ENCODE measurements around the gene KRTAP19-1. TPM values are rescaled to one million over a fixed set of nuclear protein-coding genes. Genes with fewer than 3 reads are reported as not detected.
A peak's percentile ranks its signal among the peaks of the same experiment; 100 is the strongest.
"Not testable (repeated sequence)": the region's sequence is repeated elsewhere in the genome, so short reads cannot be mapped to it uniquely, and the experiment has no call there.

The KRTAP19-1 gene
- total RNA-seq, 1 experiment from 2014 or later, result not detected

GRCh38 chr21:30505621-30506205 is 25.5 kb upstream of the KRTAP19-1 start:
- H3F3A ChIP-seq (ENCODE audit: insufficient read depth, low read depth); POLR2A ChIA-PET (ENCODE audit: unreplicated experiment); CTCF ChIA-PET; H3K4me2 ChIP-seq; H3K79me2 ChIP-seq (ENCODE audit: low read depth); H4K20me1 ChIP-seq (ENCODE audit: insufficient read depth); DNase-seq; H3K27ac ChIP-seq; H2AFZ ChIP-seq; H3K4me3 ChIP-seq; H3K9me3 ChIP-seq (ENCODE audit: insufficient read depth, low read depth); intact Hi-C loops (cut with micrococcal nuclease; ENCODE audit: unreplicated experiment); BruUV-seq (replicated peaks); H3K36me3 ChIP-seq (ENCODE audit: low read depth); H3K9me2 ChIP-seq (ENCODE audit: insufficient read depth); H3K27me3 ChIP-seq (ENCODE audit: insufficient read depth, low read depth); H3K4me1 ChIP-seq (replicated peaks; ENCODE audit: insufficient read depth): not testable (repeated sequence)
- peak; percentile 64 for TF ChIP-seq CTCF (conservative IDR thresholded peaks at IDR 0.05)

GRCh38 chr21:30502041-30502440 is 21.9 kb upstream of the KRTAP19-1 start, which contains the start of gene KRTAP19-5:
KRTAP19-5 (minus strand) TSS chr21:30502141; CDS start chr21:30502090, 51 bp downstream.
- POLR2A ChIA-PET (ENCODE audit: unreplicated experiment), result no interaction called here
- no peaks in the 10 kb centered on the region for H3K79me2 ChIP-seq (ENCODE audit: low read depth)
- H3K4me1 ChIP-seq (replicated peaks; ENCODE audit: insufficient read depth), result no peaks in the 10 kb centered on the region
- H2AFZ ChIP-seq, result no peak within 1 kb of the TSS
- no peak within 1 kb of the TSS for H3K27ac ChIP-seq
- no peak within 1 kb of the TSS for H3K4me3 ChIP-seq
- no peaks in the 10 kb centered on the region for H3K36me3 ChIP-seq (ENCODE audit: low read depth)
- H3K4me2 ChIP-seq, result no peak within 1 kb of the TSS
- TF ChIP-seq EZH2 (IDR thresholded peaks at IDR 0.05; ENCODE audit: low read depth), result no peak
- no peak for TF ChIP-seq CTCF (conservative IDR thresholded peaks at IDR 0.05)
- BruUV-seq (replicated peaks), result no TSS peak
- intact Hi-C loops (cut with micrococcal nuclease; ENCODE audit: unreplicated experiment), result no loop called here
- no peaks in the 10 kb centered on the region for H3K27me3 ChIP-seq (ENCODE audit: insufficient read depth, low read depth)
- no peaks in the 10 kb centered on the region for H3K9me2 ChIP-seq (ENCODE audit: insufficient read depth)
- no peaks in the 10 kb centered on the region for H3F3A ChIP-seq (ENCODE audit: insufficient read depth, low read depth)
- H3K9me3 ChIP-seq (ENCODE audit: insufficient read depth, low read depth), result no peaks in the 10 kb centered on the region
- no peak for DNase-seq
- no peaks in the 10 kb centered on the region for H4K20me1 ChIP-seq (ENCODE audit: insufficient read depth)
- CTCF ChIA-PET, result no interaction called here

GRCh38 chr21:30497065-30497464 is 16.9 kb upstream of the KRTAP19-1 start, which contains the start of gene KRTAP19-4:
KRTAP19-4 (minus strand) TSS chr21:30497165; CDS start chr21:30497110, 55 bp downstream.
- TF ChIP-seq EZH2 (IDR thresholded peaks at IDR 0.05; ENCODE audit: low read depth) (no peak), CTCF (conservative IDR thresholded peaks at IDR 0.05) (no peak)
- Histone ChIP-seq H3K79me2 (ENCODE audit: low read depth) (no peaks in the 10 kb centered on the region), H3F3A (ENCODE audit: insufficient read depth, low read depth) (no peaks in the 10 kb centered on the region), H3K4me3 (no peak within 1 kb of the TSS), H2AFZ (no peak within 1 kb of the TSS), H4K20me1 (ENCODE audit: insufficient read depth) (no peaks in the 10 kb centered on the region), H3K4me2 (no peak within 1 kb of the TSS), H3K4me1 (replicated peaks; ENCODE audit: insufficient read depth) (no peaks in the 10 kb centered on the region), H3K27me3 (ENCODE audit: insufficient read depth, low read depth) (no peaks in the 10 kb centered on the region), H3K36me3 (ENCODE audit: low read depth) (no peaks in the 10 kb centered on the region), H3K9me2 (ENCODE audit: insufficient read depth) (no peaks in the 10 kb centered on the region), H3K27ac (no peak within 1 kb of the TSS), H3K9me3 (ENCODE audit: insufficient read depth, low read depth) (no peaks in the 10 kb centered on the region)
- no peak for DNase-seq
- ChIA-PET POLR2A (ENCODE audit: unreplicated experiment) (no interaction called here), CTCF (no interaction called here)
- BruUV-seq (replicated peaks), result no TSS peak
- intact Hi-C loops (cut with micrococcal nuclease; ENCODE audit: unreplicated experiment), result no loop called here

Data from PC-9 (cell line).